ENCODE measurements around the gene RNU6-9.

- TF ChIP-seq POLR2A (IDR thresholded peaks at IDR 0.05) (no peak), CTCF (IDR thresholded peaks at IDR 0.05) (no peak)
Observed at GRCh38 chr19:926589-927350, 33.5 kb downstream of the RNU6-9 start.
